Stromal cell of bone marrow (primary cell): ENCODE measurements around the gene NGEF.

Experiments used
- DNase-seq: peaks from one replicate; pipeline ENCODE4 v3.0.0-alpha.2; 2012; ENCODE audit warnings: low read depth

Gene NGEF

DNA sequence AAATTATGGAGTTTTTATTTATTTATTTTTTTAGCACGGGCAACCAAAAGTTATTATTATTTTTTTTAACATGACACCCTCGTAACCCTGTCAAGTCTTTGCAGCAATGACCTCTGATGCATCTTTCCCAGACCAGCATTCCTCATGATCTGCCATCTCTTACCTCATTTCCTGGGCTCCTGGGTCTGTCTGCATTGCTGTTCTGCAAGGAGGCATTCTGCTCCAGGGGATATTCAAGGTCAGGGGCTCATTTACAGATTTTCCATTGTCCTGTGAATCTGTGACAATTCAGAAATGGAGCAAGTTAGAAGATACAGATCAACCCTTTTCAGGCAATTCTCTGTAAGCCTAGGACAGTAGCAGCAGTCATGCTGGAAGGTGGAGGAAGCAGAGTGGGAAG, 43.0 kb downstream of the NGEF start:
- no peak for DNase-seq

DNA sequence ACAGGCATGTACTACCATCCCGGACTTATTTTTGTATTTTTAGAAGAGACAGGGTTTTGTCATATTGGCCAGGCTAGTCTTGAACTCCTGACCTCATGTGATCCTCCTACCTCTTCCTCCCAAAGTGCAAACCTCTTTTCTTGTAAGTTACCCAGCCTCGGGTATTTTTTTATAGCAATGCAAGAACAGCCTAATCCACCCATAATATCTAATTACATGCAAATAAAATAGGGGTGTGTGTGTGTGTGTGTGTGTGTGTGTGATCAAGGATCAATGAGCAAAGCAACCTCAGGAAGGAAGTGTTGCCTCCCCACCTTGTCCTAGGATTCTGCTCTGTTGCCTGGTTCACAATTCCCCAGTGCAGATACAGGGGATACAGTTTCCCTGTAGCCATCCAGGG, 45.6 kb downstream of the NGEF start:
- no peak for DNase-seq

DNA sequence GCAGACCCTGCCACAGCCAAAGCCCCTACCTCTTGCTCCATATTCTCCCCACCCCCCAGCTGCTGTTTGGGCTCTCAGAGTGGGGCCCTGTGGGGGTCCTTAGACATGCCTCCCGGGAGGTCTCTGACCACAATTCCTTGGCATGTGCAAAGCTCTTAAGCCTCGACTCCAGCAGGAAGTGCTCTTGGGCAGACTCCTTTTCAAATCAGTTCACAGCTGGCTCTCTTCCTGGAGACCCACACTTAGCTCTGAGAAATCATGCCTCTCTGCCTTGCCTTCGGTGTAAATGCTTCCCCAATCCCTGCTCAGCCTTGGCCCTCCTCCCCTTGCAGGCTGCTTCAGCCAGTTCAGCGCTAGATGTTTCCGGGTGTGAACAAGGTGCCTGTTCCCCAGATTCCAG, 46.9 kb downstream of the NGEF start:
- DNase-seq = no peak

DNA sequence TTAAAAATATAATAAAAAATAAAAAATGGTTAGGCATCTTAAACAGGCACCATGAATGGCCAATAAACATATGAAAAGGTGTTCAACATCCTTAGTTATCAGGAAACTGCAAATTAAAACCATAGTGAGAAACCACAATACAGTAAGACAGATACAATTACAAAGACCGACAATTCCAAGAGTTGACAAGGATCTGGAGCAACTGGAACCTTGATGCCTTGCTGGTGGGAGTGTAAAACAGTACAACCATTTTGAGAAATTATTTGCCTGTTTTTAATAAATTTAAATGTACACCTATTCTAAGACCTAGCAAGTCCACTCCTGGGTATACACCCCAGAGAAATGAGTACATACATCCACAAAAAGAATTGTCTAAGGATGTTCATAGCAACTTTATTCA, 49.1 kb downstream of the NGEF start:
- DNase-seq = no peak

DNA sequence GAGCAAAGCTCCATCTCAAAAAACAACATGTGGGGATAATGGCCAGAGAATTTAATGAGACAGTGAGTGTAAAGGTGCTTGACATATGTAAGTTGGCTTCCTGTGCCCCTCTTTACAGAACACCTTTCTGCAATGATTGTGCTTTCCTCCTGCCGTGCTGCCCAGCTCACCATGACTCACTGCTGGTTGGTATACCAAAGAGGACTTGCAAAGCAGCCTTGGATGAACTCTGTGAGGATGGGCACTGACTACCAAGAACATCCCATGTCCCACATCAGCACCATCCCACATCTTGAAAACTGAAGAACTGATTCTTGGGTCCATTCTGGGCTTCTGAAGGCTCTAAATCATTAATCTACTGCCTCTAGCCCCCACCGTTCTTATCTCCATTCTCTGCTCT, 52.2 kb downstream of the NGEF start:
- DNase-seq = no peak

DNA sequence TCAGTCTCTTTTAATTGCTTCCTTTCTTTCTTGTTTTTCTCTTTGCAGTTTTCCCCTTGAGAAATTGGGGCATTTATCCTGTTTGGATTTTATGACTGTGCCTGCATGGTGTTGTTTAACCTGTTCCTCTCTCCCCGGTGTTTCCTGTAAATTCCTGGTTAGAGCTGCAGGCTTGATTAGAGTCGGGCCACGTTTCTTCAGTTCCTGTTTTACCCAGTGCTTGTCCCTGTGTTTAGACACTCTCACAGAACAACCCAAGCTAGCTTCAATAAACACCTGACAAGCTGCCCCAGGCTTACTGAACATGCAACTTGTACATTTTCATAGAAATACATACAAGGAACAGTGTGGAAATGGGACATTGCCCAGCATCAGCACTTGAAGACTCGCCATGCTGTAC, 53.9 kb downstream of the NGEF start:
- no peak for DNase-seq

DNA sequence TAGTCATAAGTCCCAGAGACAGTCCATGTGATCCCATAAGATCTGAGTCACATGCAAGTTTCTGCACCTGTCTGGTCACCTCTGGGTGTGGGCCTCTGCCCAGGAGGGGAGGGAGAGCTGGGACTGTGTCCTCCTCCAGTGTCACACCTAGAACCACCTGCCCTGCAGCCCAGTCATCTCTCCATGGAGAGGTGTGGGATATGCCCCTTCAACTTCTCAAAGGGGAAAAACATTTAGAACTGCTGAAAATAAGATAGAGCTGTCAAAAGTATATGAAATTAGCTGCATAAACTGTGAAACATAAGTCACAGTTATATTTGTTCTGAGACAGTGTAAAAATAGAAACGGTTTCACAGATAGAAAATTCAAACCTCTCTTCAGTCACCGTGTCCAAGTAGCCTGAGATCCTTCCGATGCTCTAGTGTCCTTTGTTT, 55.4 kb downstream of the NGEF start:
- no peak for DNase-seq

DNA sequence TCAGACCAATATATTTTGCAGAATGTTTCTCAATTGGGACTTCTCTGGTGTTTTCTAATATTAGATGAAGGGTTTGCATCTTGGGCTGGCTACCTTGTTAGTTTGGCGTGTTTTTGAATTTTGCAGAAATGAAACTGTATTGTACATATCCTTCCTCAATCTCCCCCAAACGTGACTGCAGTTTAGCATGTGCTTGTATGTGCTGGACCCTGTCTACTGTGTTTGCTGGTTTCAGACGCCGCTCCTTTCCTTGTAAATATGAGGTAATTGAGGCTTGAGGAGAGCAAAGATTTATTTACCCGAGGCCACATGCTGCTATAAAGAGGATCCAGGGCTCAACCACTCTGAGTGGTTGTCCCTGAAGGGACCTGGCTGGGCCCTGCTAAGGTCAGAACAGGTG, 57.2 kb downstream of the NGEF start:
- DNase-seq = no peak

DNA sequence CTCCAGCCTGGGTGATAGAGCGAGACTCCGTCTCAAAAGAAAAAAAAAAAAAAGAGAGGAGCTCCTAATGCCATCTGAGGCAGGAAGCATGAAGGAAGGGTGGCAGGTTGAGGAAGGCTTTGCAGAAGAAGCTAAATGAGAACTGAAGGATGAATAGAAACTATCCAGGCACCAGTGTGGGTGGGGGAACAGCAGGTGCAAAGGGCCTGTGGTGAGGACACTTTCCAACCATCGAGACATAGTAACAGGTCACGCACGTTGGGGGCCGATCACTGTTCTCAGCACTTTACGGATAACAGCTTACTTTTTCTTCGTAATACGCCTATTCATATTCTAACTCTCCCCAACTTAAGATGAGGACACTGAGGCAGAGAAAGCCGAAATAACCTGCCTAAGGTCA, 58.4 kb downstream of the NGEF start:
- no peak for DNase-seq

DNA sequence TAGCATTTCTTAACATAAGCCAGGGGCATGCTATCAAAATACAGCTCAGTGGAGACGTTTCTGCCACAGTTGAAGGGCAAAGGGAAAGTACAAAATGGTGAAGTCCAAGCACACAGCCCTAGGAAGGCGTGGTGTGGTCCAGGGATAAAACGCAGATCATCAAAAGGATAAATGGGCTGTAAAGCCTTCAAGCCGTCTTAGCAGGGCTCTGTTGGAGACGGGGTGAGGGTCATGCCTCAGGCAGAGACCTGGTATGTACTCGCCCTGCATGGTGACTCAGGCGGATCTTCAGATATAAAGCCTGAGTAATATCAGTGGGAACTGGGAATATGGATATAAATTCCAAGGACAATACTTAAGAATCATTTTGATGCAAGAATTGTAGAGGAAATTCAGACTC, 61.2 kb downstream of the NGEF start:
- DNase-seq = no peak

DNA sequence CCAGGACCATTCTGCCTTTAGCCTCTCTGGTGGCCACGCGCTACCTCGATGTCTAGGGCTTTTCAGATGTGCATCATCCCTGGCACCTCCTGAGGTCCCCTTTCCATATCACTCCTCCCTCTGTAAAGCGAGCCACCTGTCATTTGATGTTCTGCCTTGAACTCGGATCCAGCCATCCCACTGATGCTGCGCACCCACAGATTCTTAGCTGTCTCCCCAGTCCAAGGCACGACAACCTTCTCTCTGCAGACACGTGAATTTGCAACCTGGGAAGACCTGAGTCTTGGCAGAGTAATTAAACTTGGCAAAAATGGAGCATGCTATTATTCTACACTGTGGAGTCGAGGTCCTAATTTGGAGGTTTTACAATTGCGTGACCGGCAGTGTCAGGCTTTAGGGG, 61.9 kb downstream of the NGEF start:
- no peak for DNase-seq

DNA sequence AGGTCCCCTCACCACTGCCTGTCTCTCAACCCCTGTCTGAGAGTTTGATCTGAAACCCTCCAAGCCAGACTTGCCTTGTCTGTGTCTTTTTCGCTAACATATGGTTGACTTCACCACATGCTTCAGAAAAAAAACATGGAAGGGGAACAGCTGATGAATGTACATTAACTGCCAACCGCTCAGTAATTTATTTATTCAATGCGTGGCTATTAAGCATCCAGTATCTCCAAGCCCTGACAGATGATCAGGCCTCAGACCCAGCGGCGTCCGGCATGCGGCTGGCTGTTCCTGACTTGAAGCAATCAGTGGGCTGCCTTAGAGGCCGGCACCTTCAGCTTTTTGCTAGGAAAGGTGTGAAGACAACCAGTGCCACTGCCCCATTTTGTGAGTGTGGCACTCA, 62.3 kb downstream of the NGEF start:
- DNase-seq = no peak

DNA sequence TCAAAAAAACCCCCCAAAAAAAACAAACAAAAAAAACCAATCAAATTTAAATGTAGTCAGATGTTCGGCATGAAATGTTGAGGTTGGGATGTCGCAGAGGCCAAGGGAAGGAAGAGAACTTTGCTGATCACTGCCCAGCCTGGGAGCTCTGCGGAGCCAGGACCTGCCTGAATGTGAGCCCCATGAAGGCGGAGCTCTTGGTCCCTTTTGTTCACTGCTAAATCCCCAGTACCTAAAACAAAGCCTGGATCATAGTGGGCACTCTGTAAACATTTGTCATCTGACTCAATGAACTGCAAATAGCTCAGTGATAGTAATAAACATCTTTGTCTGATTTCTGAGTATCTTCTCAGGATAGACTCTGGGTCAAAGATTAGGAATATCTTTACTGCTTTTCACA, 64.0 kb downstream of the NGEF start:
- DNase-seq = no peak

DNA sequence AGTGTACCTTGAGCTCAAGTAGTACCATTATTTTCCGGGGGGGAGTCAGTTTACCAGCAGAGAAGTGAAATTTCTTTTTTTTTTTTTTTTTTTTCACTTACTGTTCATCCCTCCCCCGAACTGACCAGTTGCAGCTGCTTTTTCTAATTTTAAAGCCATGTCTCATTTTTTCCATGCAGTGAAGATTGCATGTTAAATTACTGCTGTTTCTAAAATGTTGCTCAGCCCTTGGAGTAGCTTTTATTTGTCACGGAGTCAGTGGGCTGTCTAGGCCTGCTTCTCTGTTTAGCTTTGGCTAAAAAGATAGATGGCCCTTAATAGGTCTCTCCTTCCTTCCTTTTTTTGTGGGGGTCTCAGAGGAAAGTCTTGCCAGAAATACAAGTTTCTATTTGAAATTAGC, 70.2 kb downstream of the NGEF start:
- DNase-seq = no peak

DNA sequence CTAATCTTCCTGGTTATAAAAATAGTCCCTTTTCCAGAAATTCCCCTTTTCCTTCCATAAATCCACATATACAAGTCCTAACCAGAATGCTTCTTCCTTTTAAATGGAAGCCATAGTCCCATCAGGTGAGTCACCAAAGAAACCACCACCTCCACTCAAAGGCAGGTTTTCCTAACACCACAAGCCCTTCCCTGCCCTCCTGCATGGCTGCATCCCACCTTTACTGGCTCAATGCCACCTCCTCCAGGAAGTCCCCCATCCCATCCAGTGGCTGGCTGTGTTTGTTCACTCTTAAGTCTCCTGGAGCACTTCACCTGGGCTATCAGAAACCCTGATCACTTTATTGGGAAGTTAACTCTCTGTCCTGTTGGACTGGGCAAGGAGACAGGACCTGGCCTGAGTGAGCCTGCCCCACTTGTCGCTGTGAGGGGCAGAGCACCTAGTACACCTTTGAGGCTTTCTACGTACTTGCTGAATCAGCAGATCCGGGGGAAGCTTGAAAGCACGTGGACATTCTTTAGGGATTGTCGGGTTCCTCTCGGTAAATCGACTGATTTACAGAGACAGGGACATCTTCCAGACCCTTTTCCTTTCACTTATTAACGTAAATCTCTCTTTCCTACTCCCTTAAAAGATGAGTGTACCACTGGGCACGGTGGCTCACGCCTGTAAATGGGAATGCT, 71.0 kb downstream of the NGEF start:
- no peak for DNase-seq

DNA sequence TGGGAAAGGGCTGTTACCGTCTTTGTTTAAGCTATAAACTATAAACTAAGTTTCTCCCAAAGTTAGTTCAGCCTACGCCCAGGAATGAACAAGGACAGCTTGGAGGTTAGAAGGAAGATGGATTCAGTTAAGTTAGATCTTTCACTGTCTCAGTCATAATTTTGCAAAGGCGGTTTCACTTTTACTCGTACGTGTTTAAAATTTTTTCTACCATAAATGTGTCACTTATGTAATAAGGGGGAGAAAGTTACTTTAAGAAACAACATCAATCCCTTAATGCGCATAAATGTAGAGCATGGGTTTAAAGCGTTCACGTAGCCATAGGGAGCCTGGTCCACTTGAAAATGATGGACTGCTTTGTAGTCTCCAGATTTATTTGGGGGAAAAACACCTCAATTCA, 71.7 kb downstream of the NGEF start:
- no peak for DNase-seq

DNA sequence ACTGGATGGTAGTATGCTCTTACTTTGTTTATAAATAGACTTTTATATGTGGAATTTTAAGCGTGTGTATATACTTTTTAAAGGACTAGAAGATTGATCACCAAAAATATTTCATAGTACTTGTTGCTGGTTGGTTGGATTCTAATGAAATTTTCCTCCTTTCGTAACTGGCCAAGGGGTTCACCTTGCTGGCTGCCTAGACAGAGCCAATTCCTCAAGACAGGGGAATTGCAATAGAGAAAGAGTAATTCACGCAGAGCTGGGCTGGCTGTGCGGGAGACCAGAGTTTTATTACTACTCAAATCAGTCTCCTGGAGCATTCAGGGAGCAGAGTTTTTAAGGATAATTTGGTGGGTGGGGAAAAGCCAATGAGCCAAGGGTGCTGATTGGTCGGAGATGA, 72.3 kb downstream of the NGEF start:
- no peak for DNase-seq

DNA sequence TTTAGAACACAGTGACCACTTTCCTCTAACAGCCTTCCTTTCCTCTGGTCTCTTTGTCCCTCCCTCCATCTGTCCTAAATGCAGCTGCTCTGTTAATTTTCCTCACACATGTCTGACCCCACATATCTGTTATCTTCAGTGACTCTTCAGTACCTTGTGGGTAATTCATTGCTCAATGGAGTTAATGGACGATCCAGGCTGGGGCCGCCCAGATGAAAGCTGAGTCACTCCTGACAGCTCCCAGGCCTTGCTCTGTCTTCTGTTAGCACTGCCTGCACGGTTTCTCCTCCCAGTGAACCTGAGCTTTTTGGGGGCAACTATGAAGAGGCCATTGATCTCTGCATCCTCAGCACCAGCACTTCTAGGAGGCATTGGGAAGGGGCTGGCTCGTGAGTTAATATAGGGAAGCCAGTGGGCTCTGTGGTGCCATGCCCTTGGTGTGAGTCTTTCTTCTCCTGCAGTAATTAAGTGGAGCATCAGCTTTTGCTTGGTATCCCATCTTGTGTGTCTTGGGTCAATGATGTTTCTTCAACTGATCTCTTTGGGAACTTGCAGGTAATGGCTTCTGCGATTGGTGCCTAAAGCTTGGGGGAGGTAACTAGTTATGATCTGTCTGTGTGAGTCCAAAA, 75.7 kb downstream of the NGEF start:
- peak; percentile 21 for DNase-seq

DNA sequence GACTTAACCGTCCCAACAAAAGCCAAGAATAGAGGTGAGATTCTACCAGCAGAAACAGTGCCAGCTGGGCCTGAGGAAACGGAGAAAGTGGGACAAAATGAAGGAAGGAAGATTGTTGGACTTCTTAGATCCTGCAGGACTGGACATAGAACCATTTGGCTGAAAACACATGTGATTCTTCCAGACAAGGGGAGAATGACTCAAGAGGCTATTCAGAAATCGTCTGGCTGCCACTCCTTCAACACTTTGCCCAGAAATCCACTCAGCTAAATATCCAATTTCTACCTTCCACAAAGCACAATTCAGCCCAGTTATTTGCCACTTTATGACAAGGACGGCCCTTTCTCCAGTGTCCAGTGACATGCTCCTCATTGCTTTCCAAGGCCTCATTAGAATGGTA, 81.4 kb downstream of the NGEF start:
- peak; percentile 28 for DNase-seq

DNA sequence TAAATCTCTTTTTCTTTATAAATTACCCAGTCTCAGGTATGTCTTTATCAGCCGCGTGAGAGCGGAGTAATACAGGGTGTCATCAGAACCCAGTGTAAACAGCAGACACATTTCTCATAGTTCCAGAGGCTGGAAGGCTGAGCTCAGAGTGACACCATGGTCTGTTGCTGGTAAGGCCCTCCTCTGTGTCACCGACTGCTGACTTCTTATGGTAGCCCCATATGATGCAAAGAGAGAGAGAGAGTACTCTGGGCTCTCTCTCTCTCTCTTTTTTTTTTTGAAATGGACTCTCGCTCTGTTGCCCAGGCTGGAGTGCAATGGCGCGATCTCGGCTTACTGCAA, 83.0 kb downstream of the NGEF start:
- DNase-seq = no peak

DNA sequence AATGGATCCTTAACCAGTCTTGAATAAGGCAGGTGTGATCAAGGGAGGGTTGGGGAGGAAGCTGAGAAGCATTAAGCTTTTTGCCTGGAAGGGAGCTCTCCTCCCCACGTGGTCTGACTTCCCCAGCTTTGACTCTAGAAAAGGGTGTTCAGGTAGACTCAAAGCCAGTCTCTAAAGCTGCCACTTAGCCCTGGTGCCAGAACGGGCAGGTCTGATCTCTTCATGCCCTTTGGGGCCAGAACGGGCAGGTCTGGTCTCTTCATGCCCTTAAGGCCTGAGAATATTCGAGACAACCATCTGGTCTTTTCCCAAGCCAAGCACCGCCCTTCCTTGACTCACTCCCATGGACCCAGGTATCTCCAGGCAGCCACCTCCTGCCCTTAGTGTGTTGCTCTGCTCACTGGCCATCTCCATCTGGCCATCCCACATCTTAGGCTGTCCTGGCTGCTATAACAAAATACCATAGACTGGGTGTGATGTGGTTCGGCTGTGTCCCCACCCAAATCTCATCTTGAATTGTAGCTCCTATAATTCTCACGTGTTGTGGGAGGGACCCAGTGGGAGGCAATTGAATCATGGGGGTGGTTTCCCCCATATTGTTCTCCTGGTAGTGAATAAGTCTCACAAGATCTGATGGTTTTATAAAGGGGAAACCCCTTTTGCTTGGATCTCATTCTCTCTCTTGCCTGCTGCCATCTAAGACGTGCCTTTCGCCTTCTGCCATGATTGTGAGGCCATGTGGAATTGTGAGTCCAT, 83.6 kb downstream of the NGEF start:
- no peak for DNase-seq

DNA sequence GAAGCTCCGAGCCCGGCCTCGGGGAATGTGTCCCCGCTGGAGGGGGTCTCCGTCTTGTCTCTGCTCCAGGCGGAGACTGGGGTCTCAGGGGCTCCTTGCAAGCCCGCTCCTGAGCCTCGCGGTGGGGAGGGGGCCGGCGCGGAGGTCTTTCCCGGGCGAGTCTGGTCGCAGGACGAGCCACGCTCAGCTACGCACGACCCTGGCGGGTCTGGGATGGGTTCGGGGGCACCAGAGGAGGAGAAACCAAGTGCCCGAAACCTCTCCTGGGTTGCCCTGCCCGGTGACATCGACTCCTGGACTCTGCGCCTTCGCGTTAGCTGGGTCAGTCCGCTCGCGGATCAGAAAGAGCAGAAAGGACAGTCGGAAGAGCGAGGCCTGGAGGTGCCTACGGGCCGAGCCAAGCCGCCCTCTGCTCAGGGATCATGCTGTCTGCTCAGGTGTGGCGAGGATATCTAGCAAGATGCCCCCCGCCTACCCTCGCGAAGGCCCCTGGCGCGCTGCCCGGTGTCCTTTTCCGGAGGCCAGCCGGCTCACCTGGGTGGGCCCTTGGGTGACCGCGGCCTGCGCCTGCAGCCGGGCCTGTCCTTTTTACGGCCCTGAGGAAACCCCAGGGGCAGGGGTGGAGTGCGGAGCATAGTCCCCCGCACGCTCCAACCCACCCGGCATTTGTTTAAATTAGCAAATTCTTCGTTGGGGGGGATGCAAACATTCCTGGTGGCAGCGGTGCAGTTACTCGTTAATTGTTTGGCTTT, 84.3 kb downstream of the NGEF start:
- no peak for DNase-seq
